Adipose tissue (tissue), 3 donors: ENCODE results near the gene BCL2. TPM values are rescaled to one million over a fixed set of nuclear protein-coding genes. Genes with fewer than 3 reads are reported as not detected.
"Not testable (repeated sequence)": the region's sequence is repeated elsewhere in the genome, so short reads cannot be mapped to it uniquely, and the experiment has no call there.

ENCODE experiments used
- H3K27ac ChIP-seq: one replicate; pipeline ENCODE4 v1.5.1; 2013; ENCODE audit warnings: low read depth, low read length
- WGBS, 3 donors: extraction: QIAGEN DNeasy Blood & Tissue Kit; methylation state at CpG; one replicate each; pipeline ENCODE4 v1.1.7; 2013; 5-methylcytosine and 5-hydroxymethylcytosine counted together
- polyA plus RNA-seq, 3 donors: library from polyadenylated mRNA; stranded (reverse); fragments of 200-250 nt; gene quantifications; one replicate each; pipeline ENCODE4 v1.2.3, GENCODE V29; 2013
- donor health status: healthy with polysubstance abuse.
- donor health status: Bipolar disorder and iron deficiency.
- donor health status: healthy.

The BCL2 gene
- polyA plus RNA-seq: 10 to 100 TPM in 2 of 3 donors, 1 to 10 TPM in 1; 1.2 to 16.2 (median 10.1) TPM

DNA sequence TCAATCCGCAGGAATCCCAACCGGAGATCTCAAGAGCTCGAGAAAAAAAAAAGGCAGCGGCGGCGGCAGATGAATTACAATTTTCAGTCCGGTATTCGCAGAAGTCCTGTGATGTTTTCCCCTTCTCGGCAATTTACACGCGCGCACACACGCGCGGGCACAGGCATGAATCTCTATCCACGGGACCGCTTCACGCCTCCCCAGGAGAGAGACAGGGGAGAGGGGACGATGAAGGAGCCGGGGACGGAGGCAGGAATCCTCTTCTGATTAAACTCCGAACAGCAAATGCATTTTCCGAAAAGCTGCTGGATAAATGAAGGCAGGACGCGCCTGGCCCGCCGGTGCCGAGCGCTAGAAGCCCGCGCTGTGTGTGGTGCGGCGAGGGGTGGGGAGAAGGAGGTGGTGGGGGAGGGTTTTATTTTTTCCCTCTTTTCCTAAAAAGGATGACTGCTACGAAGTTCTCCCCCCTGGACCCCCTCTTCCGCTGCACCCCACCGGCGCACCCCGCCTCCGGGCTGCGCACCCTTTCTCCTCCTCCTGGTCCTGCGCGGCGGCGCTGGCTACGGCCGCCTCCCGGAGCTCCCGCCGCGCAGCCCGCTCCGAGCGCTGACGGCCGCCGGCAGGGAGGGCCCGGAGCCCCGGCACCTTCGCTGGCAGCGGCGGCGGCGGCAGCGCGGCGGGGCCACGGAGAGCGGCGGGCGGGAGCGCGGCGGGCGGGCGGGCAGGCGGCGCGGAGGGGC lies at the start of gene BCL2:
Gene BCL2, minus strand, starts transcription at position 387 of the 740 bp plus-strand sequence.
- 0 to 1% (median 0%) methylated on average over 58 to 77 of the region's 78 CpGs for WGBS, 3 donors
- no peak within 1 kb of the TSS for H3K27ac ChIP-seq

DNA sequence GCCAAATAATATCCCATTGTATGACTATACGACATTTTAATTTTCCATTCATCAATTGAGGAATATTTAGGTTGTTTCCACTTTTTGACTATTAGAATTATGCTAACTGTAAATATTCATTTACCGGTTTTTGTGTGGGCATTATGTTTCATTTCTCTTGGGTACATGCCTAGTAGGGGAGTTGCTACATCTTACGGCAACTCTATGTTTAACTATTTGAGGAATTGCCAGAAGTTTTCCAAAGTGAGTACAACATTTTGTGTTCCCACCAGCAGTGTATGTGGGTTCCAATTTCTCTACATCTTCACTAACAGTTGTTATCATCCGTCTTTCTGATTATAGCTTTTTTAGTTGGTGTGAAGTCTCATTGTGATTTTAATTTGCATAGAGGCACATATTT lies 49.0 kb upstream of the BCL2 start:
- WGBS, 3 donors: 68 to 77% (median 70%) methylated on average over 4 of the region's 4 CpGs
- H3K27ac ChIP-seq: no peak overlapping the region

DNA sequence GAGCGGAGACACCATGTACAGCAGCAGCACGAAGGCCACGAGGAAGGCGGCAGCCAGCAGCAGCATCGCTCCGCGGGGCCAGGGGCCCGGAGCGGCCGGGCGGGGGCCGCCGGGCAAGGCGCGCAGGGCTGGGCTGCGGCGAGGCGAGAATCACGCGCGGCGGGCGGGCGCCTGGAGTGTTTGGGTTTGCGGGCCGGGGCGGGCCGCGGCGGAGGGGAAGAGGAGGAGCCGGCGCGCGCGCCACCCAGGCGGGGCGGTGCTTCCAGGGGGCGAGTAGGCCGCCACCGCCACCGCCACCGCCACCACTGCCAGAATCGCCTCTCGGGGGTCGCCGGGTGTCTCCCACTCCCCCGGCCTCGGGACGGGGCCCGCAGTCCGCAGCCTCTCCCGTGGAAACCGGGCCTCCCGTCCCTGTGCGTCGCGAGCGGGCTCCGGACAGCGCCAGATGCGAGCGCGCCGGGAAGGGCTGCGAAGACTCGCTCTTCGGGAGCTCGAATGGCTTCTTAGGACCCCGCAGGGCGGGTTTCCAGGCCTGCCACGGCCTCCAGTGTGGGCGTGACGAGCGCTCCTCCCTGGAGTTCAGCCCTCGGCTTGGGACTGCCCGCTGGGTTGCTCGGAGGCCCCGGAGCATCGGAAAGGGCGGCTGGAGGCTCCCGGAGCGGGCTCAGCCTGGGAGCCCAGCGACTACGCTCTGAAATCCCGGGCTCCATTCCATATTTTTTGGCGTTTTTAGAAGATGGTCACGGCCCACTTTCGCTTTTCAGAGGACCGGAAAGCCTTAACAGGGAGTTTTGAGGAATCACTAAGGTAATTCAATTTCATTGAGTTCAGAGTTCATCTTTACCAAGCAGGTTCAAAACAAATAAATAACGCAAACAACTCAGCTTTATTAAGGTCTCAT lies 47.7 kb upstream of the BCL2 start, which contains the start of gene KDSR:
Gene KDSR, minus strand, starts transcription at position 154 of the 901 bp plus-strand sequence. Its CDS starts 88 bp downstream, at position 66.
- 0 to 1% (median 0%) methylated on average over 58 to 90 of the region's 90 CpGs for WGBS, 3 donors
- H3K27ac ChIP-seq: peak within 1 kb of the TSS; percentile 94

DNA sequence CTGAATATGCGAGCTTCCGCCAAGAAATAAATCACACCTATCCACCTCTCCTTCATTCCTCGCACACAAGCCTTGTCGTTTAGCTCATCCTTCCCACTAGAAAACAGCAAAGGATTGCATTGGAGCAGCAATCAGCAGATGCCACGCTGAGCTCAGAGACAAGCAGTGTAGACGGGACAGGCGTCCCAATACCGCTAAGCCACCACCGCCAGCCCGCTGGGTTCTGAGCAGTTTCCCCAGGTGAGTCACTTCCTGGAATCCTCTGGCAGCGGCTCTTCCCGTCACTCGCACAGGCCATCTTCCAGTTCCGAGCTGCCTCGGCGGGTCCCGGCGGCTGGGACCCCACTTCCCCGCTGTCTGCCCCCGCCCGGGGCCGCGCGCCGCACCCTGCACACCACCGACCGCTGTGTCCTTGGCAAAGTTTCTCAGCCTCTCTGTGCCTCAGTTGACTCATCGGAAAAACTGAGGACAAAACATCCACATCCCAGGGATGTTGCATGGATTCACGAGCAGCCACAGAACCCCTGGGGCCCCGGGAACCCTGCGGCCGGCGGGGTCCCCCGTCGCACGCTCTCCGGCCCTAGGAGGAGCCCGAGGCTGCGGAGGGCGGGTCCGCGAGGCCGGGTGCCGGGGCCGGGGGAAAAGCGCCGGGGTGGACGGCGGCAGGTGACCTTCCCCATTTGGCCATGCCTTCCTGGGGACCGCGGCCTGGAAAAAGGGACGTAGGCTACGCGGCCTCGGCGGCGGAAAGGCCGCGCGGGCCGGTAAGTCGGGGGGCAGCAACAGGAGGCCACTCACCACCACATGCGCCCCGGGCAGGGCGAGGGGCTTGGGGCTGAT lies 46.9 kb upstream of the BCL2 start:
- WGBS, 3 donors: 0 to 1% (median 0%) methylated on average over 63 to 65 of the region's 65 CpGs
- peak overlapping the region; percentile 48 for H3K27ac ChIP-seq

DNA sequence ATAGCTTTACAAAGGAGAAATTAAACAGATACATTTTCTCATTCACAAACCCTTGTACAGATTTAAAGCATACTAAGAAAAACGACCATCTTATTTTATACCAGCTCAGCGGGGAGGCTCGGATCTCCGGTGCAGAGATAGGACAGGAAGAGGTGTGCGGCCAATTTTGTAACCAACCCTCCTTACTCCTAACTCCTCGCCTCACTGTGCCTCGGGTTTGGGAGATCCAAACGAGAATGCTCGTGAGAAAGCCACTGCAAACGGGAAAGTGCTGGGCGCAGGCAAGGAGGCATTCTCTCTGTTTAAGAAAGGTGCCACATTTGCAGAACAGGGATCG lies 46.3 kb upstream of the BCL2 start:
- no peak overlapping the region for H3K27ac ChIP-seq
- WGBS, 3 donors: 1 to 3% (median 1%) methylated on average over 12 of the region's 12 CpGs

- WGBS, 3 donors: 48 to 73% (median 52%) methylated on average over 2 of the region's 2 CpGs
- no peak overlapping the region for H3K27ac ChIP-seq
Observed at GRCh38 chr18:63363951-63364350, 44.4 kb upstream of the BCL2 start.

- not testable (repeated sequence) for H3K27ac ChIP-seq
- no CpG with 5 or more reads among the region's 2 CpGs for WGBS, 3 donors
Observed at GRCh38 chr18:63363420-63363819, 43.9 kb upstream of the BCL2 start.

GRCh38 chr18:63356272-63356896 lies 36.8 kb upstream of the BCL2 start:
- 85 to 95% (median 90%) methylated on average over 7 of the region's 7 CpGs for WGBS, 3 donors
- no peak overlapping the region for H3K27ac ChIP-seq

DNA sequence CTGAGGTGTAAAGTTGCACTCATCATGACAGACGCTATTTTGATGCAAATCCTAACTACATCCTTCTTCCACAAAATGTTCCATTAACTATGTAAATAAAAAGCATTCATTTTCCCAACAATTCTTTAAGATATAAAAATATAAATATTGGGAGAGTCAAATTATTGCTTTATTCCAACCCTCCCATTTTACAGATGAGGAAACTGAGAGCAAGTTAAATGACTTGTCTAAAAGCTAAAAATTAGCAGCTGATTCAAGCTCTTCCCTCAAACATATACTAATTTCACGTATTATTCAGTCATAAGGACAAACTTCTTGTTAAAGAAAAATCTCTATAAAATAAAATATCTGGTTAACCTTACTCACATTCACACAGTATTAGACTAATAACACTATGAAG lies 30.7 kb upstream of the BCL2 start:
- 48 to 50% (median 48%) methylated on average over 2 of the region's 2 CpGs for WGBS, 3 donors
- no peak overlapping the region for H3K27ac ChIP-seq

GRCh38 chr18:63348508-63349136 lies 29.1 kb upstream of the BCL2 start:
- H3K27ac ChIP-seq: no peak overlapping the region
- WGBS, 3 donors: 90 to 94% (median 92%) methylated on average over 7 of the region's 7 CpGs

DNA sequence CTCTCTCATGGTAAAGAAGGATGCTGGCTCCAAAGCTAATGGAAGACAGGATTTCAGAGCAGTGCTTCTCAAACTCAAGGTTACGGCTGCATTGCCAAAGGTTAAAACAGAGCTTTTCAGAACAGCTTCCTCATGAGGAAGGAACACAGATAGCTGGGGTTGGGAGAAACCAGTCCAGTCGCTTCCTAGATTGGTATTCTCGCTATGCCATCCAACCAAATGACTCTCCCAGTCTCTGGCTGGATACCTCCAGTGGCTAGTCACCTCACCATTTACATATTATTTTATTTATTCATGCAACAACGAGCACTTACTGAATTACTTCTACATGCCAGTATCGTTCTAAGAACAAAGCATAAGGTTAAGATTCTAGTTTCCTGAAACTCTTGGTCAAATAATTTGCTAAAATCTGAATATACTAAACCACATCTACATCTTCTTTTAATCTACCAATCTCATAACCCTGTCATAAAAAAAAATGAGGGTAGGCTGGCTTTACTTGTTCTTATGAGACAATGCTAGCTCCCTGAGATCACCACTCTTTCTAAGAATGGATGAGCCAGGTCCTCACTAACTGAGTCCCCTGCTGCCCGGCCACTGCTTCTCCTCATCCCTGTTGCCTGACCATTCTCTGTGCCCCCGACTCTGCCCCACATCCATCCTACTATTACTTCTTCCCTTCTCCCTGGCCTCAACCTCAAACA lies 27.1 kb upstream of the BCL2 start:
- H3K27ac ChIP-seq: no peak overlapping the region

DNA sequence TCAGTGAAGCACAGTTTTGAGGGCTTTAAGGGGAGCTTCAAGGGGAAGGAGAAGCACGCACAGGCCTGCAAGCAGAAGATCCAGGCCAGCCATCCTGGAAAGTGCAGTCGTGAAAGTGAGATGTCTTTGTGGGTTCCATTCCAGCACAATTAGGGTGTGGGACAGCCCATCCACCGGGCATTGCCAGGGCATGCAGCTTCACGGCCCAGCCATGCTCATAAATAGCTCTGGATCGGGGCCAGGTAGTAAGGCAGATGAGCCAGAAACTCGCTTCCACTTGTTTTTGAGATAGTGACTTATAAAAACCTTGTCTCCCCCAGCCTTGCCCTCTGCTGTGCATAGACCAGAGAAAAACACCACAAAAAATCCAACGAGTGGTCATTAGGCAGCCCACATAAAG lies 26.5 kb upstream of the BCL2 start:
- H3K27ac ChIP-seq: no peak overlapping the region

More for the DNA sequence above, 27.1 kb upstream of the BCL2 start:
- 92% methylated on average over 7 of the region's 7 CpGs for WGBS, 3 donors

DNA sequence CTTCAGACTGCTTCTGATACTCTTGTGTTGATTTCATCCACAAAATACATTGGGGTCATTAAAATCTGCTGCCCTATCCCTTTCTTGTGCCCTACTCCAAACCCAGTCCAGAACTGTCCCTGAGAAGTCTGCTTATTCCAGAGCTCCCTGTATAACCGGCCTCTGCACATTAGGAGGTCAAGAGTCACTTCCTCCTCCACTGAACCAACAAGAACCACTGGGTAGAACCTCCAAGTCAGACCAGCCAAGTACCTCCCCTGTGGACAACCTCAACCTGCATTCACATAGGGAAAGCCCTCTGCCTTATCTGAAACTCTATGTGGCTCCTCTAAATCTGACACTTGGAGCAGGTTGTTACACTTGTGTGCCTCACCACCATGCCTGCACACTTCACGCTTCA lies 25.3 kb upstream of the BCL2 start:
- 67 to 83% (median 75%) methylated on average over 2 of the region's 2 CpGs for WGBS, 3 donors
- no peak overlapping the region for H3K27ac ChIP-seq

More for the DNA sequence above, 26.5 kb upstream of the BCL2 start:
- 58 to 71% (median 69%) methylated on average over 7 of the region's 7 CpGs for WGBS, 3 donors

GRCh38 chr18:63344263-63344662 lies 24.7 kb upstream of the BCL2 start:
- H3K27ac ChIP-seq: no peak overlapping the region
- 60 to 94% (median 86%) methylated on average over 5 of the region's 5 CpGs for WGBS, 3 donors

- H3K27ac ChIP-seq: no peak overlapping the region
- 45 to 53% (median 45%) methylated on average over 5 of the region's 5 CpGs for WGBS, 3 donors
Observed at GRCh38 chr18:63342206-63342605, 22.6 kb upstream of the BCL2 start.

GRCh38 chr18:63339920-63340484 lies 20.4 kb upstream of the BCL2 start:
- no peak overlapping the region for H3K27ac ChIP-seq
- WGBS, 3 donors: 29 to 45% (median 31%) methylated on average over 4 of the region's 4 CpGs
